K562 (cell line): ENCODE measurements around the gene CSF1. TPM values are rescaled to one million over a fixed set of nuclear protein-coding genes. Genes with fewer than 3 reads are reported as not detected.

Experiments used
- CCNT2 ChIP-seq: IDR thresholded peaks from 2 replicates; pipeline ENCODE4 v1.6.1; 2011; ENCODE audit warnings: borderline replicate concordance, low read depth, mild to moderate bottlenecking, moderate library complexity, mixed read lengths, low read length; ENCODE audit not compliant: insufficient read length; ENCODE audit errors: extremely low read depth
- FOXJ2 ChIP-seq: fragments of 200-800 bp; sonication (Bioruptor generic); IDR thresholded peaks from 2 replicates; pipeline ENCODE4 v1.6.1; 2016; ENCODE audit warnings: missing genetic modification characterization, missing compliant biosample characterization
- IRF2 ChIP-seq: sonication (generic); formaldehyde crosslinking; IDR thresholded peaks from 2 replicates; pipeline ENCODE4 v1.8.1; 2022; ENCODE audit warnings: mild to moderate bottlenecking, missing genetic modification reagents
- JUN ChIP-seq, 2 experiments: sonication (generic) in 1 of 2; formaldehyde crosslinking in 1 of 2; IDR thresholded peaks; 2 replicates each; pipeline versions ENCODE4 v1.6.1 to v1.8.0; 2012 to 2022; ENCODE audit warnings: borderline replicate concordance in 2 of 2, mild to moderate bottlenecking in 2 of 2, improper control_type of control experiment in 1 of 2, low read depth in 1 of 2, low read length in 1 of 2, missing genetic modification reagents in 1 of 2
- MEF2D ChIP-seq: conservative IDR thresholded peaks from 2 replicates; pipeline ENCODE4 v1.6.1; 2016; ENCODE audit warnings: low read depth, missing genetic modification characterization, missing compliant biosample characterization
- NCOA4 ChIP-seq: fragments of 450-650 bp; IDR thresholded peaks from 2 replicates; pipeline ENCODE4 v1.6.1; 2018; ENCODE audit warnings: mild to moderate bottlenecking; ENCODE audit not compliant: partially characterized antibody
- ZBTB40 ChIP-seq, 2 experiments: fragments of 450-650 bp in 1 of 2; sonication (generic) in 1 of 2; formaldehyde crosslinking in 1 of 2; IDR thresholded peaks; 2 replicates each; pipeline versions ENCODE4 v1.7.1 to v1.9.0; 2016 to 2022; ENCODE audit warnings: inconsistent platforms in 1 of 2, mild to moderate bottlenecking in 1 of 2, missing genetic modification reagents in 1 of 2
- ZFP91 ChIP-seq: sonication (generic); formaldehyde crosslinking; IDR thresholded peaks from 2 replicates; pipeline ENCODE4 v1.8.0; 2022; ENCODE audit warnings: mild to moderate bottlenecking, missing genetic modification reagents
- polyA plus RNA-seq, 8 experiments: library from polyadenylated mRNA; depleted of rRNA in 4 of 8; stranded (reverse) in 5 of 8; unstranded in 3 of 8; fragments of >200 nt; fragmentation: Nextera tagmentation in 2 of 8; fragmentation: Illumina TruSeq in 1 of 8; extraction: Ambion mirVana in 2 of 8; extraction: Trizol in 1 of 8; gene quantifications; 2 replicates each; pipeline versions ENCODE4 v1.2.1 to v1.2.3, GENCODE V29; 2011 to 2014; ENCODE audit warnings: inconsistent platforms in 1 of 8, missing spikeins in 1 of 8
- total RNA-seq, 7 experiments: library from RNA; depleted of rRNA in 6 of 7; stranded (reverse); fragments of >200 nt in 6 of 7; fragmentation: Illumina TruSeq in 2 of 7; extraction: Trizol in 2 of 7; gene quantifications; 2 replicates each; pipeline versions ENCODE4 v1.2.1 to v1.2.3, GENCODE V29; 2011 to 2021; ENCODE audit warnings: low replicate concordance in 1 of 7
- TF ChIP-seq, protein P1 (sequence below): fragments of 450-650 bp; IDR thresholded peaks from 2 replicates; pipeline ENCODE4 v1.6.1; 2017; ENCODE audit warnings: mild to moderate bottlenecking, moderate library complexity

The CSF1 gene
- total and polyA plus RNA-seq, 9 of the 15 experiments (the other 6 are each of a cell fraction or from before 2014, with no cell fraction given) = 0.18 to 11.8 (median 2.8) TPM

DNA sequence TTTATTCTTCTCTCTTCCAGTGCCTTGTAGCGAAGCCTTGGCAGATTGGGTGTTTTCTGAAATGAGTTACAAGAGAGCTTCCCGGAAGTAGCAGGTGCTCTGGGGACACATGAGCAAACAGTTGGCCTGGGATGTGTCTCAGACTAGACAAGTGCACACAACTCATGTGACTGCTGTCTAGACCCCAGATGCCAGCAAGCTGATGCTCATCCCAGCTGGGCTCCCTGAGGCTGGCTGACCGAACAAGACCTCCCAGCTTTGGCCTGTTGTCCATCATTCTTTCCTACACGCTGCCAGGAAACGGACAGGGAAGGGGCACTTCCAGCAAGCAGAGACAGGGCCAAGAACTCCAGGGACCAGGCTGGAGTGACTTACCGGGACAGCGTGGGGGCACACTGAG, 18.7 kb upstream of the CSF1 start (continued):
- TF ChIP-seq ZBTB40 (IDR thresholded peaks at IDR 0.05) (no peak), ZBTB40 (CRISPR knock-in tag; IDR thresholded peaks at IDR 0.05) (no peak), IRF2 (CRISPR knock-in tag) (no peak), JUN (IDR thresholded peaks at IDR 0.05; ENCODE audit: borderline replicate concordance, low read depth, low read length) (no peak), JUN (CRISPR knock-in tag; IDR thresholded peaks at IDR 0.05; ENCODE audit: borderline replicate concordance) (no peak), ZFP91 (CRISPR knock-in tag) (no peak), FOXJ2 (no peak), NCOA4 (no peak), CCNT2 (no peak), MEF2D (tag) (no peak)
- TF ChIP-seq, protein P1, sequence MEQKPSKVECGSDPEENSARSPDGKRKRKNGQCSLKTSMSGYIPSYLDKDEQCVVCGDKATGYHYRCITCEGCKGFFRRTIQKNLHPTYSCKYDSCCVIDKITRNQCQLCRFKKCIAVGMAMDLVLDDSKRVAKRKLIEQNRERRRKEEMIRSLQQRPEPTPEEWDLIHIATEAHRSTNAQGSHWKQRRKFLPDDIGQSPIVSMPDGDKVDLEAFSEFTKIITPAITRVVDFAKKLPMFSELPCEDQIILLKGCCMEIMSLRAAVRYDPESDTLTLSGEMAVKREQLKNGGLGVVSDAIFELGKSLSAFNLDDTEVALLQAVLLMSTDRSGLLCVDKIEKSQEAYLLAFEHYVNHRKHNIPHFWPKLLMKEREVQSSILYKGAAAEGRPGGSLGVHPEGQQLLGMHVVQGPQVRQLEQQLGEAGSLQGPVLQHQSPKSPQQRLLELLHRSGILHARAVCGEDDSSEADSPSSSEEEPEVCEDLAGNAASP = no peak
